GM12891 (cell line): ENCODE measurements around the gene WWC2.

ENCODE experiments used
- PAX5 ChIP-seq: IDR thresholded peaks from 2 replicates; pipeline ENCODE4 v1.6.1; 2011; ENCODE audit warnings: low read length, moderate library complexity, mild to moderate bottlenecking; ENCODE audit not compliant: insufficient read depth, severe bottlenecking
- POLR2A ChIP-seq: IDR thresholded peaks from 2 replicates; pipeline ENCODE4 v1.6.1; 2011; ENCODE audit warnings: low read depth, low read length, control low read depth
- POLR2AphosphoS5 ChIP-seq: IDR thresholded peaks from 2 replicates; pipeline ENCODE4 v1.6.1; 2011; ENCODE audit warnings: low read depth, low read length, control low read depth
- SPI1 ChIP-seq: IDR thresholded peaks from 2 replicates; pipeline ENCODE4 v1.6.1; 2011; ENCODE audit warnings: low read depth, low read length, control low read depth
- TAF1 ChIP-seq: IDR thresholded peaks from 2 replicates; pipeline ENCODE4 v1.6.1; 2011; ENCODE audit warnings: low read depth, low read length, control low read depth

- TF ChIP-seq POLR2A (no peak), TAF1 (no peak), SPI1 (no peak), POLR2AphosphoS5 (no peak), PAX5 (no peak)
These were observed 4.5 kb upstream of the WWC2 start for GRCh38 chr4:183094393-183095198.
